Measurements from ENCODE around the gene SSH2. TPM values are rescaled to one million over a fixed set of nuclear protein-coding genes. Genes with fewer than 3 reads are reported as not detected.

Gene SSH2
- total and polyA plus RNA-seq, 9 of the 15 experiments (the other 6 are each of a cell fraction or from before 2014, with no cell fraction given), result 3.9 to 16.1 (median 10.2) TPM

DNA sequence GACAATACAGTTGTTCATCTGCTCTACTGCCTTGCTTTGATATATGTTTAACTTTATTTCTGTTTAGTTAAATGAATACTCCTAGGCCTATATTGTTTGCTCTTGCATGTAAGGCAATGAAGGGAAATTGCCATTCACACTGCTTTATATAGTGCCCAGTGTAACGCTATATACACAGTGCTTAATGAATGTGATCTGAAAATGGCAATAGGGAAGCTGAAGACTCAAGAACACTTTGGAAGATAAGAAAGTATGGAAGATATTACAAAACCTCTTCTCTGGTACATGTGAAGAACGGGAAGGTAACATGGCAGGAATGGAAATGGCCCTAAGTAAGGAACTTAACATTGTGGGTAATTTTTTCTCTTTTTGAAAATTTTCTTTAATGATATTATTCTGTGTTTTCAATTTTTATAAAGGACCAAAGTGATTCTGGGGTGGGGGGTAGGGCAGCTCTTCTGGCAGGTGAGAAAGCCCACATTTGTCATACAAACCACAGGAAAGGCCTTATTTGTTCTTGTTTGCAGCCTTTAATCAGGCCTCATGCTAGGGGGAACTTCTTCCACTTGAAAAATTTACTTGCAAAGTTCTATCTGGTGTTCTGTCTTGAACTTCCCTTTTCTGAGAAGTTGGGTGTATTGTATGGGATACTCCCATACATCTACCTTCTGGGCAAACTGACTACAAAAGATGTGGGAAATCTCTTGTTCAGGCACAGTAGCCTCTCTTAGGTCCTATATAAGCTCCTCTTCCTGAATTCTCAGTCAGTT lies 206.6 kb downstream of the SSH2 start (continued):
- TF ChIP-seq, protein P1, sequence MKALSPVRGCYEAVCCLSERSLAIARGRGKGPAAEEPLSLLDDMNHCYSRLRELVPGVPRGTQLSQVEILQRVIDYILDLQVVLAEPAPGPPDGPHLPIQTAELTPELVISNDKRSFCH (CRISPR knock-in tag; IDR thresholded peaks at IDR 0.05), result no peak
- TF ChIP-seq, protein P1 (tag; IDR thresholded peaks at IDR 0.05), result no peak
- TF ChIP-seq ZNF3 (CRISPR knock-in tag; IDR thresholded peaks at IDR 0.05) (no peak), ETV6 (IDR thresholded peaks at IDR 0.05; ENCODE audit: borderline replicate concordance in 1 of 2, low read depth in 2 of 2, low read length in 1 of 2) (0 out of 4 replicates have a peak, but pooled peaks of 1 of the 2 experiments have one; percentile 21), ETV6 (CRISPR knock-in tag; IDR thresholded peaks at IDR 0.05; ENCODE audit: borderline replicate concordance) (no peak), LEF1 (IDR thresholded peaks at IDR 0.05) (peak; percentile 41; the same call in 1 of the 2 replicates), ARID1B (IDR thresholded peaks at IDR 0.05) (peak; percentile 73), RNF2 (IDR thresholded peaks at IDR 0.05) (peak; percentile 37; the same call in 1 of the 2 replicates), GATA2 (CRISPR knock-in tag; IDR thresholded peaks at IDR 0.05) (no peak), ZNF589 (CRISPR knock-in tag; IDR thresholded peaks at IDR 0.05; ENCODE audit: low read depth) (0 out of 2 replicates have a peak, but pooled peaks have one; percentile 53), RAD21 (CRISPR knock-in tag; conservative IDR thresholded peaks at IDR 0.05 in 1 of 2, IDR thresholded peaks at IDR 0.05 in 1 of 2) (0 out of 4 replicates have a peak, but pooled peaks of 1 of the 2 experiments have one; percentile 12), MXD1 (CRISPR knock-in tag; IDR thresholded peaks at IDR 0.05; ENCODE audit: borderline replicate concordance, poor library complexity, severe bottlenecking) (no peak), SMARCA4 (IDR thresholded peaks at IDR 0.05) (peak; percentile 54; the same call in 1 of the 2 replicates), SMAD4 (CRISPR knock-in tag; conservative IDR thresholded peaks at IDR 0.05) (0 out of 2 replicates have a peak, but pooled peaks have one; percentile 35), L3MBTL2 (IDR thresholded peaks at IDR 0.05) (peak; percentile 53; the same call in 1 of the 2 replicates), RBM25 (IDR thresholded peaks at IDR 0.05; ENCODE audit: low read depth, low read length, severe bottlenecking) (no peak), SMARCC2 (IDR thresholded peaks at IDR 0.05; ENCODE audit: low read depth) (0 out of 2 replicates have a peak, but pooled peaks have one; percentile 45), ZKSCAN8 (CRISPR knock-in tag; IDR thresholded peaks at IDR 0.05) (no peak), ESRRA (IDR thresholded peaks at IDR 0.05; ENCODE audit: borderline replicate concordance, low read depth) (peak; percentile 20; the same call in 1 of the 2 replicates), MECOM (CRISPR knock-in tag; IDR thresholded peaks at IDR 0.05) (0 out of 2 replicates have a peak, but pooled peaks have one; percentile 22), EP300 (IDR thresholded peaks at IDR 0.05; ENCODE audit: low read length) (peak; percentile 61), ZFP1 (CRISPR knock-in tag; IDR thresholded peaks at IDR 0.05) (no peak), RCOR1 (IDR thresholded peaks at IDR 0.05; ENCODE audit: borderline replicate concordance in 1 of 2, low read depth in 2 of 2, low read length in 2 of 2) (peak in 1 of 2 experiments; percentile 26; a peak in 1 of 4 replicates)
- TF ChIP-seq, protein P2, sequence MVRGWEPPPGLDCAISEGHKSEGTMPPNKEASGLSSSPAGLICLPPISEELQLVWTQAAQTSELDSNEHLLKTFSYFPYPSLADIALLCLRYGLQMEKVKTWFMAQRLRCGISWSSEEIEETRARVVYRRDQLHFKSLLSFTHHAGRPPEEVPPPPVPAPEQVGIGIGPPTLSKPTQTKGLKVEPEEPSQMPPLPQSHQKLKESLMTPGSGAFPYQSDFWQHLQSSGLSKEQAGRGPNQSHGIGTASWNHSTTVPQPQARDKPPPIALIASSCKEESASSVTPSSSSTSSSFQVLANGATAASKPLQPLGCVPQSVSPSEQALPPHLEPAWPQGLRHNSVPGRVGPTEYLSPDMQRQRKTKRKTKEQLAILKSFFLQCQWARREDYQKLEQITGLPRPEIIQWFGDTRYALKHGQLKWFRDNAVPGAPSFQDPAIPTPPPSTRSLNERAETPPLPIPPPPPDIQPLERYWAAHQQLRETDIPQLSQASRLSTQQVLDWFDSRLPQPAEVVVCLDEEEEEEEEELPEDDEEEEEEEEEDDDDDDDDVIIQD (CRISPR knock-in tag; IDR thresholded peaks at IDR 0.05), result no peak
- TF ChIP-seq, protein P3, sequence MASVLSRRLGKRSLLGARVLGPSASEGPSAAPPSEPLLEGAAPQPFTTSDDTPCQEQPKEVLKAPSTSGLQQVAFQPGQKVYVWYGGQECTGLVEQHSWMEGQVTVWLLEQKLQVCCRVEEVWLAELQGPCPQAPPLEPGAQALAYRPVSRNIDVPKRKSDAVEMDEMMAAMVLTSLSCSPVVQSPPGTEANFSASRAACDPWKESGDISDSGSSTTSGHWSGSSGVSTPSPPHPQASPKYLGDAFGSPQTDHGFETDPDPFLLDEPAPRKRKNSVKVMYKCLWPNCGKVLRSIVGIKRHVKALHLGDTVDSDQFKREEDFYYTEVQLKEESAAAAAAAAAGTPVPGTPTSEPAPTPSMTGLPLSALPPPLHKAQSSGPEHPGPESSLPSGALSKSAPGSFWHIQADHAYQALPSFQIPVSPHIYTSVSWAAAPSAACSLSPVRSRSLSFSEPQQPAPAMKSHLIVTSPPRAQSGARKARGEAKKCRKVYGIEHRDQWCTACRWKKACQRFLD (CRISPR knock-in tag; IDR thresholded peaks at IDR 0.05), result peak; percentile 66
